Neural cell (in vitro differentiated cells): ENCODE results near the gene BNIP3. TPM values are rescaled to one million over a fixed set of nuclear protein-coding genes. Genes with fewer than 3 reads are reported as not detected.

ENCODE experiments used
- H2AFZ ChIP-seq: fragments of 200-600, 300-800 bp; sonication (generic), shearing (Covaris generic); 2 replicates; pipeline ENCODE4 v1.6.0; 2014; ENCODE audit warnings: low read depth, mild to moderate bottlenecking, antibody characterized with exemption, low read length, moderate library complexity
- H3F3A ChIP-seq: fragments of 200-600 bp; shearing (Covaris generic); 2 replicates; pipeline ENCODE4 v1.6.1; 2016; ENCODE audit warnings: mild to moderate bottlenecking, moderate library complexity, mixed read lengths, antibody characterized with exemption, low read length; ENCODE audit not compliant: insufficient read depth, poor library complexity, severe bottlenecking
- H3K27ac ChIP-seq: fragments of 200-600, 300-800 bp; sonication (generic), shearing (Covaris generic); 2 replicates; pipeline ENCODE4 v1.5.1; 2014; ENCODE audit warnings: mild to moderate bottlenecking, low read length, moderate library complexity
- H3K27me3 ChIP-seq: fragments of 300-800, 200-600 bp; sonication (generic), shearing (Covaris generic); 2 replicates; pipeline ENCODE4 v1.6.0; 2014; ENCODE audit warnings: mild to moderate bottlenecking, low read depth, low read length, moderate library complexity; ENCODE audit not compliant: insufficient read depth
- H3K36me3 ChIP-seq: fragments of 300-800, 200-600 bp; sonication (generic), shearing (Covaris generic); 2 replicates; pipeline ENCODE4 v1.5.1; 2014; ENCODE audit warnings: mild to moderate bottlenecking, antibody characterized with exemption, low read length, moderate library complexity; ENCODE audit not compliant: insufficient read depth
- H3K4me2 ChIP-seq: fragments of 300-800, 200-600 bp; sonication (generic), shearing (Covaris generic); 2 replicates; pipeline ENCODE4 v1.6.0; 2014; ENCODE audit warnings: mild to moderate bottlenecking, low read length
- H3K4me3 ChIP-seq: fragments of 300-800, 200-600 bp; sonication (generic), shearing (Covaris generic); 2 replicates; pipeline ENCODE4 v1.5.1; 2014; ENCODE audit warnings: mild to moderate bottlenecking, low read length, moderate library complexity
- H3K79me2 ChIP-seq: fragments of 200-600 bp; shearing (Covaris generic); replicated peaks from 2 replicates; pipeline ENCODE4 v1.6.0; 2014; ENCODE audit warnings: mild to moderate bottlenecking, low read length, moderate library complexity; ENCODE audit not compliant: insufficient read depth
- H3K9ac ChIP-seq: fragments of 300-800, 200-600 bp; sonication (generic), shearing (Covaris generic); 2 replicates; pipeline ENCODE4 v1.6.1; 2016; ENCODE audit warnings: mild to moderate bottlenecking, low read length, mixed read lengths
- H3K9me2 ChIP-seq: fragments of 200-600 bp; shearing (Covaris generic); 2 replicates; pipeline ENCODE4 v1.6.1; 2016; ENCODE audit warnings: mild to moderate bottlenecking, low read length, mixed read lengths; ENCODE audit not compliant: insufficient read depth
- H3K9me3 ChIP-seq: fragments of 200-600, 300-800 bp; sonication (generic), shearing (Covaris generic); 2 replicates; pipeline ENCODE4 v1.6.1; 2016; ENCODE audit warnings: mild to moderate bottlenecking, mixed run types, low read length, moderate library complexity, mixed read lengths
- H4K20me1 ChIP-seq: fragments of 200-600 bp; shearing (Covaris generic); 2 replicates; pipeline ENCODE4 v1.6.1; 2016; ENCODE audit warnings: mild to moderate bottlenecking, mixed run types; ENCODE audit not compliant: insufficient read depth
- EP300 ChIP-seq: fragments of 450-650 bp; conservative IDR thresholded peaks from 2 replicates; pipeline ENCODE4 v1.6.1; 2014; ENCODE audit warnings: antibody characterized with exemption, mild to moderate bottlenecking, moderate library complexity; ENCODE audit not compliant: poor library complexity, severe bottlenecking
- EZH2 ChIP-seq: fragments of 200-600, 300-800 bp; shearing (Covaris generic), sonication (generic); IDR thresholded peaks from 2 replicates; pipeline ENCODE4 v1.6.1; 2014; ENCODE audit warnings: antibody characterized with exemption, low read length, borderline replicate concordance, mild to moderate bottlenecking; ENCODE audit not compliant: insufficient read depth, poor library complexity, severe bottlenecking
- MXI1 ChIP-seq: fragments of 450-650 bp; conservative IDR thresholded peaks from 2 replicates; pipeline ENCODE4 v1.6.1; 2014; ENCODE audit warnings: antibody characterized with exemption, mild to moderate bottlenecking; ENCODE audit not compliant: poor library complexity, severe bottlenecking
- POLR2AphosphoS5 ChIP-seq: IDR thresholded peaks from 2 replicates; pipeline ENCODE4 v1.6.1; 2012
- RAD21 ChIP-seq: fragments of 450-650 bp; conservative IDR thresholded peaks from 2 replicates; pipeline ENCODE4 v1.6.1; 2014; ENCODE audit warnings: antibody characterized with exemption, mild to moderate bottlenecking, moderate library complexity
- REST ChIP-seq: IDR thresholded peaks from 2 replicates; pipeline ENCODE4 v1.6.1; 2012; ENCODE audit warnings: borderline replicate concordance
- SMC3 ChIP-seq: fragments of 450-650 bp; conservative IDR thresholded peaks from 2 replicates; pipeline ENCODE4 v1.6.1; 2014; ENCODE audit warnings: antibody characterized with exemption, mild to moderate bottlenecking, moderate library complexity; ENCODE audit not compliant: poor library complexity
- TAF1 ChIP-seq: IDR thresholded peaks from 2 replicates; pipeline ENCODE4 v1.6.1; 2012; ENCODE audit warnings: low read depth
- polyA plus RNA-seq: library from polyadenylated mRNA; depleted of rRNA; stranded (reverse); fragments of >200 nt; gene quantifications from 2 replicates; pipeline ENCODE4 v1.2.3, GENCODE V29; 2014
- TF ChIP-seq, protein P1 (sequence below): fragments of 450-650 bp; IDR thresholded peaks from 2 replicates; pipeline ENCODE4 v1.5.1; 2014; ENCODE audit warnings: antibody characterized with exemption, mild to moderate bottlenecking, moderate library complexity; ENCODE audit not compliant: poor library complexity, severe bottlenecking

Gene BNIP3
- polyA plus RNA-seq, 1 donor from 2014 or later: 77.1 TPM

DNA sequence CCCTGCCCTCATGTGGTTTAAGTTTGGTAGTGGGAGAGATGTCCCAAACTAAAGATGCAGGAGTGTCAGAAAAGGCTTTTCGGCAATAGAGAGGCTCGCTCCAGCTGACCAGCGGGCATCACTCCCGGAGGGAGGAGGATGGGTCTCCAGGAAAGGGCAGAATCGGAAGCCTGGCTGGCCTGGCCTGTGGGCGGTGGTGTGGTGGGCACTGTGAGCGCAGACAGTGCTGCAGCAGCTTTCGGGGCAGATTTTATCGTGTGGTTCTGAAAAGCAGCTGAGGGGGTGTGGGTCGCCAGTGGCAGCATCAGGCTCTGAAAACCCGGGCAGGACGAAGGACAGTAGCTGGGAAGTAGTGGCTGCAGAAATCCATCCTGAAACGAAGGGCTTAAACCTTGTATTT, 12.8 kb downstream of the BNIP3 start:
- Histone ChIP-seq H3K4me3 (no peak overlapping the region), H3K79me2 (peaks cover 3% of the 10 kb centered on the region), H3K27me3 (no peaks in the 10 kb centered on the region), H3K9ac (no peak overlapping the region), H3K4me2 (no peak overlapping the region), H3F3A (no peaks in the 10 kb centered on the region), H3K27ac (no peak overlapping the region), H3K9me3 (no peaks in the 10 kb centered on the region), H3K36me3 (peaks cover 5% of the 10 kb centered on the region), H2AFZ (no peak overlapping the region), H3K9me2 (no peaks in the 10 kb centered on the region), H4K20me1 (no peaks in the 10 kb centered on the region)
- TF ChIP-seq SMC3 (no peak), EP300 (no peak), MXI1 (no peak), RAD21 (no peak), POLR2AphosphoS5 (no peak), REST (no peak), EZH2 (no peak), TAF1 (no peak)
- TF ChIP-seq, protein P1, sequence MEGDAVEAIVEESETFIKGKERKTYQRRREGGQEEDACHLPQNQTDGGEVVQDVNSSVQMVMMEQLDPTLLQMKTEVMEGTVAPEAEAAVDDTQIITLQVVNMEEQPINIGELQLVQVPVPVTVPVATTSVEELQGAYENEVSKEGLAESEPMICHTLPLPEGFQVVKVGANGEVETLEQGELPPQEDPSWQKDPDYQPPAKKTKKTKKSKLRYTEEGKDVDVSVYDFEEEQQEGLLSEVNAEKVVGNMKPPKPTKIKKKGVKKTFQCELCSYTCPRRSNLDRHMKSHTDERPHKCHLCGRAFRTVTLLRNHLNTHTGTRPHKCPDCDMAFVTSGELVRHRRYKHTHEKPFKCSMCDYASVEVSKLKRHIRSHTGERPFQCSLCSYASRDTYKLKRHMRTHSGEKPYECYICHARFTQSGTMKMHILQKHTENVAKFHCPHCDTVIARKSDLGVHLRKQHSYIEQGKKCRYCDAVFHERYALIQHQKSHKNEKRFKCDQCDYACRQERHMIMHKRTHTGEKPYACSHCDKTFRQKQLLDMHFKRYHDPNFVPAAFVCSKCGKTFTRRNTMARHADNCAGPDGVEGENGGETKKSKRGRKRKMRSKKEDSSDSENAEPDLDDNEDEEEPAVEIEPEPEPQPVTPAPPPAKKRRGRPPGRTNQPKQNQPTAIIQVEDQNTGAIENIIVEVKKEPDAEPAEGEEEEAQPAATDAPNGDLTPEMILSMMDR: no peak

DNA sequence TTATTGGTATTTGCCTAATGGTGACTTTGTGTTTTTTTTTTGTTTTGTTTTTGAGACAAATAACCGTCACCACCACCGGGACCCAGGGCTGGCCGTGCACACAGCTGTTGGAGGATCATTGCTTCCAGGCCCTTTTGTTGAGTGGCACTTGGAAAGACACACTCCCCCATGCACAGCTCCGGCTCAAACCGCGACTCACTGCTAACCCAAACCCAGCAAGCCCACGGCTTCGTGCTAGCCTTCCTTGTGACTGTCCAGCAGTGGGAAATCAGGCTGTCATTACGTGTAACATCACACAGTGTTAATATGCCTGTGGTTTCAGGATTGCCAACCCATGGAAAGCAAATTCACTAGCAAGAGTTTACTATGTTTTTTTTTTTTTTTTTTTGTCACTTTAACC, 17.4 kb downstream of the BNIP3 start:
- no peaks in the 10 kb centered on the region for H4K20me1 ChIP-seq
- no peak overlapping the region for H3K4me3 ChIP-seq
- H2AFZ ChIP-seq: no peak overlapping the region
- no peak overlapping the region for H3K4me2 ChIP-seq
- TF ChIP-seq, protein P1: no peak
- no peak for TF ChIP-seq REST
- no peak for TF ChIP-seq TAF1
- no peak for TF ChIP-seq EP300
- no peak for TF ChIP-seq EZH2
- TF ChIP-seq SMC3: no peak
- TF ChIP-seq POLR2AphosphoS5: no peak
- no peak for TF ChIP-seq RAD21
- TF ChIP-seq MXI1: no peak
- no peak overlapping the region for H3K27ac ChIP-seq
- no peaks in the 10 kb centered on the region for H3K9me2 ChIP-seq
- H3F3A ChIP-seq: no peaks in the 10 kb centered on the region
- H3K79me2 ChIP-seq: no peaks in the 10 kb centered on the region
- no peak overlapping the region for H3K9ac ChIP-seq
- H3K9me3 ChIP-seq: no peaks in the 10 kb centered on the region
- H3K36me3 ChIP-seq: no peaks in the 10 kb centered on the region
- H3K27me3 ChIP-seq: no peaks in the 10 kb centered on the region
